NB4 (cell line): ENCODE results near the gene RPL23.

Source experiments
- DNase-seq: peaks from one replicate; pipeline ENCODE4 v3.0.0; 2010; ENCODE audit warnings: low read depth
- H3K4me3 ChIP-seq: one replicate; pipeline ENCODE4 v1.5.1; 2011; ENCODE audit warnings: mild to moderate bottlenecking, low read depth, low read length, moderate library complexity
- MYC ChIP-seq: IDR thresholded peaks from 2 replicates; pipeline ENCODE4 v1.6.1; 2011; ENCODE audit warnings: low read depth, low read length
- POLR2A ChIP-seq: IDR thresholded peaks from 2 replicates; pipeline ENCODE4 v1.6.1; 2011; ENCODE audit warnings: mild to moderate bottlenecking; ENCODE audit not compliant: insufficient read length; ENCODE audit errors: extremely low read depth
- TF ChIP-seq, protein P1 (sequence below): IDR thresholded peaks from one replicate; pipeline ENCODE4 v1.5.1; 2012; ENCODE audit warnings: low read depth, low read length
- TF ChIP-seq, protein P2 (sequence below): IDR thresholded peaks from 2 replicates; pipeline ENCODE4 v1.6.1; 2011; ENCODE audit warnings: low read depth, low read length

The RPL23 gene

DNA sequence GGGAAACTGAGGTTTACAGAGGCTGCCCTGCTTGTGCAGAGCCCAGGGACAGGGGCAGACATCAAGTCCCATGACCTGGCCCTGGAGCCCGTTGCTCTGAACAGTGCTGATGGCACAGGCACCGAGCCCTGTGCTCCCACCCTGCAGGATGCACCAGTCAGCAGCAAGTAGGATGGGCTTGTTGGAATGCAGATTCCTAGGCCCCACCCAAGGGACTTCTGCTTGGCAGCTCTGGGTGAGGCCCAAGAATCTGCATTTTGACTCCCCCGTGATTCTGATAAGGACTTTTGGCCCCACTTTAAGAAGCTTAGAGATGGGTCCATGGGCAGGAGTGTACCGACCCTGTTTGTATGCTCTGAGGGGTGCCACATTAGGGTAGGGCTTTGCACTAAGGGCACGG, 39.6 kb upstream of the RPL23 start:
- no peak overlapping the region for H3K4me3 ChIP-seq
- TF ChIP-seq MYC (no peak), POLR2A (no peak)
- TF ChIP-seq, protein P1, sequence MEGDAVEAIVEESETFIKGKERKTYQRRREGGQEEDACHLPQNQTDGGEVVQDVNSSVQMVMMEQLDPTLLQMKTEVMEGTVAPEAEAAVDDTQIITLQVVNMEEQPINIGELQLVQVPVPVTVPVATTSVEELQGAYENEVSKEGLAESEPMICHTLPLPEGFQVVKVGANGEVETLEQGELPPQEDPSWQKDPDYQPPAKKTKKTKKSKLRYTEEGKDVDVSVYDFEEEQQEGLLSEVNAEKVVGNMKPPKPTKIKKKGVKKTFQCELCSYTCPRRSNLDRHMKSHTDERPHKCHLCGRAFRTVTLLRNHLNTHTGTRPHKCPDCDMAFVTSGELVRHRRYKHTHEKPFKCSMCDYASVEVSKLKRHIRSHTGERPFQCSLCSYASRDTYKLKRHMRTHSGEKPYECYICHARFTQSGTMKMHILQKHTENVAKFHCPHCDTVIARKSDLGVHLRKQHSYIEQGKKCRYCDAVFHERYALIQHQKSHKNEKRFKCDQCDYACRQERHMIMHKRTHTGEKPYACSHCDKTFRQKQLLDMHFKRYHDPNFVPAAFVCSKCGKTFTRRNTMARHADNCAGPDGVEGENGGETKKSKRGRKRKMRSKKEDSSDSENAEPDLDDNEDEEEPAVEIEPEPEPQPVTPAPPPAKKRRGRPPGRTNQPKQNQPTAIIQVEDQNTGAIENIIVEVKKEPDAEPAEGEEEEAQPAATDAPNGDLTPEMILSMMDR, result no peak
- TF ChIP-seq, protein P2, sequence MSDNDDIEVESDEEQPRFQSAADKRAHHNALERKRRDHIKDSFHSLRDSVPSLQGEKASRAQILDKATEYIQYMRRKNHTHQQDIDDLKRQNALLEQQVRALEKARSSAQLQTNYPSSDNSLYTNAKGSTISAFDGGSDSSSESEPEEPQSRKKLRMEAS, result no peak
- peak; percentile 71 for DNase-seq

DNA sequence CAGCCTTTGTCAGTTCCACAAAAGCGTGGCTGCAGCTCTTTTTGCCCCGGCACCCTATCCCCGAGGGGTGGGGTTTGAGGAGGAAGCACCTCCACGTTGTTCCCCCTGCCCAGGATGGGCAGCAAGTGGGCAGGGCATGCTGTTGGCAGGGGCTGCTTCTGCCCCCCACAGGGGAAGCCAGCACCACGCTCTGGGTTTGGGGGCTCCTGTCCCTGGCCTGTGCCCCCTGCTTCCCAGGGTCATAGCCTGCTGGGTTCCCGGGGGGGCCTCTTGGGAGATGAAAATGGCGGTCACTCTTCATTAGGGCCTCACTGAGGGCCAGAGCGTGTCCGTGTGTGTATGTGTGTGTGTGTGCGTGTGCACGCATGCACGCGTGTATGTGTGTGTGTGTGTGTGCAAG, 39.1 kb upstream of the RPL23 start:
- no peak overlapping the region for H3K4me3 ChIP-seq
- TF ChIP-seq, protein P2, result no peak
- no peak for TF ChIP-seq MYC
- TF ChIP-seq, protein P1, result no peak
- no peak for TF ChIP-seq POLR2A
- peak; percentile 40 for DNase-seq

DNA sequence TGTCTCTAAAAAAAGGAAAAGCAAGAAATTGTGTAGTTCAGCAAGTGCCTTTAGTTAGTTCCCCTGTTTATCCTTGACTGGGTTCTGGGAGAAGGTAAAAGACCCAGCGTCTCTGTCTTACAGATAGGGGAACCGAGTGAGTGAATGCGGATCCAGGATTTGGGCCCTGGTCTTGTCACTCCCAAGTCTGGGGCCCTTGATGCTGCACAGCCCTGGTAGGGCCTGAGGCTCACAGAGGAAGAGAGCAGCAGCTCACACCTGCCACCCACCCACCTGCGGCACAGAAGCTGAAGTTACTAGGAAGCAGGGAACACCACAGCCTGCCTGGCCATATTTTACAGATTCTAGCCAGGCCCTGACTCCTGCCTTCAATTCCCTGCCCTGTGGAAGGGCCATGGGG, 38.6 kb upstream of the RPL23 start:
- DNase-seq, result no peak
- no peak for TF ChIP-seq MYC
- TF ChIP-seq, protein P1, result no peak
- no peak for TF ChIP-seq POLR2A
- TF ChIP-seq, protein P2, result no peak
- no peak overlapping the region for H3K4me3 ChIP-seq

DNA sequence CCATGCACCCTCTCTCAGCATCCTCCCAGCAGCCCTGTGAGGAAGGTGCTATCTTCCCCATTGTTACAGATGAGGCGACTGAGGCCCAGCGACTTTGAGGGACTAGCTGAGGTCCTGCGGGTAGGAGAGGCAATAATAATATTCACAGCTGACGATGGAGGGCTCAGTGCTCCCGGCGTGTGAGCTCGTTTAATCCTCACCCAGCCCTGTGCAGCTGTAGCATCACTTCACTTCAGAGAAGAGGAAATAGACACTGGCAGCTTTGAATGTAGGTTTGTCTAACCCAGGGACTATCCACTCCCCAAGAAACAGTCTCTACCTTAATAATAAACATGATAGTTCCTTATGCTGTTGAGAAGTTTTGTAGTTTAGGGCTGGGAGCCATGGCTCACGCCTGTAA, 37.9 kb upstream of the RPL23 start:
- TF ChIP-seq, protein P1, result no peak
- TF ChIP-seq MYC (no peak), POLR2A (no peak)
- TF ChIP-seq, protein P2, result no peak
- DNase-seq, result no peak
- no peak overlapping the region for H3K4me3 ChIP-seq

DNA sequence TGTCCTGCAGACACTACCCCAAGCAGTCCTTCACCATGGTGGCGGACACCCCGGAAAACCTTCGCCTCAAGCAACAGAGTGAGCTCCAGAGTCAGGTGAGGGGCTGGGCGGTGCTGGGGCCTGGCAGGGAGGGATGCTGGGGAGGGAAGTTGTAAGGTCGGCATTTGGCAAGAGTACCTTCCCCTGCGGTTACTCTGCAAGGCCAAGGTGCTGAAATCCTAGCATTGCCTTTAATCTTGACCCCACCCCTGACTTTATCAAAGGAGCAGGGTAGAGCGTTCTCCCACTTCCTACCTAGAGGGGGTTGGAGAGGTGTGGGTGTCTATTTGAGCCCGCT, 36.9 kb upstream of the RPL23 start:
- H3K4me3 ChIP-seq, result no peak overlapping the region
- DNase-seq, result no peak
- TF ChIP-seq POLR2A, result no peak
- no peak for TF ChIP-seq MYC
- TF ChIP-seq, protein P1, result no peak
- TF ChIP-seq, protein P2, result no peak

DNA sequence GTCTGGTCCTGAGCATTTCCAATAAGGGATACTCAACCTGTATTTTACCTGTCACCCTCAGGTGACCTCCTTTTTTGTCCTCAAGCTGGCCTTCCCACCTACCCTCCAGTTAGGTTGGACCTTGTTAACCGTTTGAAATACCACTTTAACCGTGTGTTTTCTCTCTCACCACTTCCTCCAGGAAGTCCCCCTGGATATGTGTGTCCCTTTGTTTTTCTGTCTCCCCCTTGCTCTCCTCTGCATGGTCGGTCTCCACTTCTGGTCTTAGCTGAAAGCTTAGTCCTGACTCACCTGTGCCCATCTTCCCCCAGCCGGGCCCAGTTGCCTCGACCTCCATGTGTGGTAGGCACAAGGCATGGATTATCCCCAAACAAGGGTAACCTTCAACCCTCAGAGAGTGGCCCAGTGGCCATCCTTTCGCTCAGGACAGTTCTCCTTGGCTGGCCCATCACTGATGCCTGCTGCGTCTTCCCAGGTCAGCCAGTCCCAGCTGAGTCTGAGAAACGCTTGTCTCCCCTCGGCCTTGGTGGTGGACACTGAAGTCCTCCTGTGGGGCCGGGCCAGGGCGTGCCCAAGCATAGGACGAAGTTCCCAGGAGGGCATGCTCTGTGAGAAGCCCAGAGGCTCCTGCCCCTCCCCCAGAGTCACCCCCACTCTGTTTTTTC, 36.4 kb upstream of the RPL23 start:
- H3K4me3 ChIP-seq, result no peak overlapping the region
- TF ChIP-seq POLR2A (no peak), MYC (no peak)
- TF ChIP-seq, protein P2, result no peak
- TF ChIP-seq, protein P1, result no peak
- DNase-seq, result no peak
